ENCODE results near the gene PSMC6.

GRCh38 chr14:52693532-52693931 is 13.5 kb upstream of the PSMC6 start:
- TF ChIP-seq ZNF623 (tag by site-specific recombination; IDR thresholded peaks at IDR 0.05) (no peak), CTCF (tag by site-specific recombination; IDR thresholded peaks at IDR 0.05) (no peak), ZNF239 (tag by site-specific recombination; IDR thresholded peaks at IDR 0.05) (no peak), KLF9 (tag by site-specific recombination; IDR thresholded peaks at IDR 0.05; ENCODE audit: low read depth) (no peak), SETDB1 (IDR thresholded peaks at IDR 0.05; ENCODE audit: insufficient read length, low read length) (no peak), YY1 (tag by site-specific recombination; IDR thresholded peaks at IDR 0.05) (no peak), ZBTB10 (tag by site-specific recombination; IDR thresholded peaks at IDR 0.05) (no peak), TCF7L2 (IDR thresholded peaks at IDR 0.05; ENCODE audit: borderline replicate concordance, low read depth, low read length) (no peak), ZNF202 (tag by site-specific recombination; IDR thresholded peaks at IDR 0.05; ENCODE audit: borderline replicate concordance) (no peak), ZNF140 (tag by site-specific recombination; IDR thresholded peaks at IDR 0.05) (no peak)
- TF ChIP-seq, protein P1, sequence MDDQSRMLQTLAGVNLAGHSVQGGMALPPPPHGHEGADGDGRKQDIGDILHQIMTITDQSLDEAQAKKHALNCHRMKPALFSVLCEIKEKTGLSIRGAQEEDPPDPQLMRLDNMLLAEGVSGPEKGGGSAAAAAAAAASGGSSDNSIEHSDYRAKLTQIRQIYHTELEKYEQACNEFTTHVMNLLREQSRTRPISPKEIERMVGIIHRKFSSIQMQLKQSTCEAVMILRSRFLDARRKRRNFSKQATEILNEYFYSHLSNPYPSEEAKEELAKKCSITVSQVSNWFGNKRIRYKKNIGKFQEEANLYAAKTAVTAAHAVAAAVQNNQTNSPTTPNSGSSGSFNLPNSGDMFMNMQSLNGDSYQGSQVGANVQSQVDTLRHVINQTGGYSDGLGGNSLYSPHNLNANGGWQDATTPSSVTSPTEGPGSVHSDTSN (CRISPR knock-in tag; IDR thresholded peaks at IDR 0.05), result no peak
- TF ChIP-seq, protein P2, sequence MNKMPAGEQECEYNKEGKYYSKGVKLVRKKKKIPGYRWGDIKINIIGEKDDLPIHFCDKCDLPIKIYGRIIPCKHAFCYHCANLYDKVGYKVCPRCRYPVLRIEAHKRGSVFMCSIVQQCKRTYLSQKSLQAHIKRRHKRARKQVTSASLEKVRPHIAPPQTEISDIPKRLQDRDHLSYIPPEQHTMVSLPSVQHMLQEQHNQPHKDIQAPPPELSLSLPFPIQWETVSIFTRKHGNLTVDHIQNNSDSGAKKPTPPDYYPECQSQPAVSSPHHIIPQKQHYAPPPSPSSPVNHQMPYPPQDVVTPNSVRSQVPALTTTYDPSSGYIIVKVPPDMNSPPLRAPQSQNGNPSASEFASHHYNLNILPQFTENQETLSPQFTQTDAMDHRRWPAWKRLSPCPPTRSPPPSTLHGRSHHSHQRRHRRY (tag by site-specific recombination; IDR thresholded peaks at IDR 0.05), result no peak

Data from HEK293 (cell line).